IMR-90 (cell line): Measurements from ENCODE around the gene TUBGCP6.

ENCODE experiments used
- CEBPB ChIP-seq: IDR thresholded peaks from 2 replicates; pipeline ENCODE4 v1.6.1; 2012; ENCODE audit warnings: low read depth, low read length, improper control_type of control experiment
- CTCF ChIP-seq: conservative IDR thresholded peaks from 2 replicates; pipeline ENCODE4 v1.5.1; 2012; ENCODE audit warnings: mild to moderate bottlenecking, low read depth, low read length, improper control_type of control experiment
- ELK1 ChIP-seq: fragments of 150-350 bp; IDR thresholded peaks from 2 replicates; pipeline ENCODE4 v1.6.1; 2016; ENCODE audit warnings: low read depth, mild to moderate bottlenecking, low read length, moderate library complexity, borderline replicate concordance
- MAFK ChIP-seq: IDR thresholded peaks from 2 replicates; pipeline ENCODE4 v1.6.1; 2012; ENCODE audit warnings: low read depth, low read length, improper control_type of control experiment
- MAZ ChIP-seq: IDR thresholded peaks from 2 replicates; pipeline ENCODE4 v1.6.1; 2012; ENCODE audit warnings: low read depth, mild to moderate bottlenecking, low read length, improper control_type of control experiment, moderate library complexity, borderline replicate concordance
- MXI1 ChIP-seq: IDR thresholded peaks from 2 replicates; pipeline ENCODE4 v1.6.1; 2012; ENCODE audit warnings: low read depth, mild to moderate bottlenecking, low read length, moderate library complexity, borderline replicate concordance
- POLR2A ChIP-seq: IDR thresholded peaks from 2 replicates; pipeline ENCODE4 v1.6.1; 2012; ENCODE audit warnings: mild to moderate bottlenecking, low read depth, low read length
- RAD21 ChIP-seq: IDR thresholded peaks from 2 replicates; pipeline ENCODE4 v1.6.1; 2012; ENCODE audit warnings: low read length, improper control_type of control experiment
- RCOR1 ChIP-seq: IDR thresholded peaks from 2 replicates; pipeline ENCODE4 v1.6.1; 2012; ENCODE audit warnings: mild to moderate bottlenecking, low read length, improper control_type of control experiment; ENCODE audit not compliant: insufficient replicate concordance
- RFX5 ChIP-seq: IDR thresholded peaks from 2 replicates; pipeline ENCODE4 v1.8.0; 2012; ENCODE audit warnings: low read depth, mild to moderate bottlenecking, low read length, moderate library complexity
- SMC3 ChIP-seq: fragments of 150-350 bp; IDR thresholded peaks from 2 replicates; pipeline ENCODE4 v1.6.1; 2016; ENCODE audit warnings: low read depth, mild to moderate bottlenecking, antibody characterized with exemption, low read length, moderate library complexity
- USF2 ChIP-seq: fragments of 150-350 bp; IDR thresholded peaks from 2 replicates; pipeline ENCODE4 v1.6.1; 2017; ENCODE audit warnings: mild to moderate bottlenecking, antibody characterized with exemption, low read length, low read depth

GRCh38 chr22:50287731-50288130, 42.9 kb upstream of the TUBGCP6 start:
- TF ChIP-seq CTCF (no peak), MXI1 (no peak), SMC3 (no peak), ELK1 (no peak), RFX5 (no peak), CEBPB (no peak), POLR2A (no peak), USF2 (no peak), MAFK (no peak), MAZ (no peak), RAD21 (no peak), RCOR1 (no peak)
